ENCODE data around the gene CLEC4A. TPM values are rescaled to one million over a fixed set of nuclear protein-coding genes. Genes with fewer than 3 reads are reported as not detected.

The CLEC4A gene
- total RNA-seq, 1 experiment from 2014 or later, result 0.37 TPM

GRCh38 chr12:8096281-8096915, 27.0 kb upstream of the CLEC4A start:
- Histone ChIP-seq H3K27ac (ENCODE audit: insufficient read length, low read depth, low read length) (no peak overlapping the region), H3K79me1 (ENCODE audit: insufficient read depth, low read depth, low read length, poor library complexity, severe bottlenecking) (no peaks in the 10 kb centered on the region), H3K56ac (ENCODE audit: insufficient read length, low read depth, low read length) (no peak overlapping the region), H3K27me3 (ENCODE audit: insufficient read depth, low read length) (no peaks in the 10 kb centered on the region), H3T11ph (ENCODE audit: low read length) (no peak overlapping the region), H3K4me2 (ENCODE audit: insufficient read depth, insufficient read length, low read length) (no peak overlapping the region), H2BK15ac (ENCODE audit: low read depth, low read length) (no peak overlapping the region), H3K9ac (ENCODE audit: extremely low read depth, insufficient read length, low read length) (no peak overlapping the region), H3K23ac (ENCODE audit: insufficient read length, low read depth, low read length) (no peak overlapping the region), H2BK12ac (ENCODE audit: insufficient read length, low read depth, low read length) (no peak overlapping the region), H3K23me2 (ENCODE audit: insufficient read length, low read depth, low read length, poor library complexity, severe bottlenecking) (no peaks in the 10 kb centered on the region), H2AK5ac (ENCODE audit: insufficient read length, low read length) (no peak overlapping the region), H3K18ac (ENCODE audit: insufficient read length, low read depth, low read length) (no peak overlapping the region), H2AFZ (ENCODE audit: low read length) (no peak overlapping the region), H3K4ac (ENCODE audit: low read depth, low read length) (no peak overlapping the region), H3K14ac (ENCODE audit: insufficient read depth, low read length) (no peak overlapping the region), H2BK20ac (ENCODE audit: low read depth, low read length, poor library complexity, severe bottlenecking) (no peak overlapping the region), H4K91ac (ENCODE audit: insufficient read length, low read depth, low read length) (no peak overlapping the region), H3K9me3 (ENCODE audit: control insufficient read depth, low read depth, low read length) (no peaks in the 10 kb centered on the region), H4K20me1 (ENCODE audit: control insufficient read depth, insufficient read depth, insufficient read length) (no peaks in the 10 kb centered on the region), H4K8ac (replicated peaks; ENCODE audit: insufficient read length, low read depth, low read length) (no peak overlapping the region), H3K79me2 (ENCODE audit: insufficient read depth, low read length) (no peaks in the 10 kb centered on the region), H2BK120ac (ENCODE audit: low read depth, low read length, poor library complexity, severe bottlenecking) (no peak overlapping the region), H4K5ac (ENCODE audit: insufficient read length, low read depth, low read length) (no peak overlapping the region), H2BK5ac (ENCODE audit: insufficient read length, low read length) (no peak overlapping the region), H3K4me1 (ENCODE audit: insufficient read depth, low read length) (no peaks in the 10 kb centered on the region)
- TF ChIP-seq, protein P1, sequence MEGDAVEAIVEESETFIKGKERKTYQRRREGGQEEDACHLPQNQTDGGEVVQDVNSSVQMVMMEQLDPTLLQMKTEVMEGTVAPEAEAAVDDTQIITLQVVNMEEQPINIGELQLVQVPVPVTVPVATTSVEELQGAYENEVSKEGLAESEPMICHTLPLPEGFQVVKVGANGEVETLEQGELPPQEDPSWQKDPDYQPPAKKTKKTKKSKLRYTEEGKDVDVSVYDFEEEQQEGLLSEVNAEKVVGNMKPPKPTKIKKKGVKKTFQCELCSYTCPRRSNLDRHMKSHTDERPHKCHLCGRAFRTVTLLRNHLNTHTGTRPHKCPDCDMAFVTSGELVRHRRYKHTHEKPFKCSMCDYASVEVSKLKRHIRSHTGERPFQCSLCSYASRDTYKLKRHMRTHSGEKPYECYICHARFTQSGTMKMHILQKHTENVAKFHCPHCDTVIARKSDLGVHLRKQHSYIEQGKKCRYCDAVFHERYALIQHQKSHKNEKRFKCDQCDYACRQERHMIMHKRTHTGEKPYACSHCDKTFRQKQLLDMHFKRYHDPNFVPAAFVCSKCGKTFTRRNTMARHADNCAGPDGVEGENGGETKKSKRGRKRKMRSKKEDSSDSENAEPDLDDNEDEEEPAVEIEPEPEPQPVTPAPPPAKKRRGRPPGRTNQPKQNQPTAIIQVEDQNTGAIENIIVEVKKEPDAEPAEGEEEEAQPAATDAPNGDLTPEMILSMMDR (conservative IDR thresholded peaks at IDR 0.05), result no peak
- DNase-seq, result no peak
- Mint-ChIP-seq H3K4me3 (no peak overlapping the region), H3K36me3 (ENCODE audit: insufficient read depth in 1 of 3, low read depth in 3 of 3) (peaks cover 17 to 59% (median 51%) of the 10 kb centered on the region in 3 experiments; a peak in 6 of 7 replicates), H3K9me3 (no peaks in the 10 kb centered on the region), H3K27ac (no peak overlapping the region), H3K4me1 (no peaks in the 10 kb centered on the region), H3K27me3 (ENCODE audit: low read depth) (no peaks in the 10 kb centered on the region)
- no CpG with 5 or more reads among the region's 2 CpGs for WGBS (ENCODE audit: extremely low coverage, insufficient read length, low lambda C conversion rate)
